HCEC 1CT (cell line): ENCODE data around the gene COL4A2.
"Not testable (repeated sequence)": the region's sequence is repeated elsewhere in the genome, so short reads cannot be mapped to it uniquely, and the experiment has no call there.

Experiments used
- DNase-seq: peaks from one replicate; pipeline ENCODE4 v3.0.0-alpha.2; 2017

Gene COL4A2

DNA sequence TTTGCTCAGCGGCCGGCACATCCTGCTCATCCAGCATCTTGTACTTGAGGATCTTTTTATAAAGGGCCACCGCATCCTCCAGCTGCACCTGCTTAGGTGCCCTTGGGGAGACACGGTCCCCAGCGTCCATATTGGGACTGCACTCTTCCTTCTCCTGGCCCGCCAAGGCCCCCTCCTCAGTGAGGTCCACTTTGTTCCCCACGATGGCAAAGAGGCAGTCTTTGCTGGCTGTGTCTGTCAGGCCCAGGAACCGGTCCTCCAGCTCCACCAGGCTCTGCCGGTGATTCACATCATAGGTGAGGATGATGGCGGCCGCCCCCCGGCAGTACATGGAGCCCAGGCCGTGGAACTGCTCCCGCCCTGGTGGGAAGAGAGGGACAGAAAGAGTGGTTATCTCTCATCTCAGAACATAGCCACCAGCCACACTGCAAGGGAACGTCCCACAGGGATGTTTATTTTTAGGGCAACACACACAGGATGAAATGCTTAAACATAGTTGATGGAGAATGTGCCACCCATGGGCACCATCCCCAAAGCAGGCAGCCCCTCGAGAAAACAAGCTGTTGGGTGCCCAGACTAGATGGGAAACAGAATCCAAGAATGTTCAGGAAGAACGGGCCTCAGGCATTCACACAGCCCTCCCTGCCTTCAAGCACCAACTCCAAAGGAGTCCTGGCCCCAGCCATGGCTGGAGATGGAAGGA lies 216.9 kb downstream of the COL4A2 start:
- DNase-seq = no peak

DNA sequence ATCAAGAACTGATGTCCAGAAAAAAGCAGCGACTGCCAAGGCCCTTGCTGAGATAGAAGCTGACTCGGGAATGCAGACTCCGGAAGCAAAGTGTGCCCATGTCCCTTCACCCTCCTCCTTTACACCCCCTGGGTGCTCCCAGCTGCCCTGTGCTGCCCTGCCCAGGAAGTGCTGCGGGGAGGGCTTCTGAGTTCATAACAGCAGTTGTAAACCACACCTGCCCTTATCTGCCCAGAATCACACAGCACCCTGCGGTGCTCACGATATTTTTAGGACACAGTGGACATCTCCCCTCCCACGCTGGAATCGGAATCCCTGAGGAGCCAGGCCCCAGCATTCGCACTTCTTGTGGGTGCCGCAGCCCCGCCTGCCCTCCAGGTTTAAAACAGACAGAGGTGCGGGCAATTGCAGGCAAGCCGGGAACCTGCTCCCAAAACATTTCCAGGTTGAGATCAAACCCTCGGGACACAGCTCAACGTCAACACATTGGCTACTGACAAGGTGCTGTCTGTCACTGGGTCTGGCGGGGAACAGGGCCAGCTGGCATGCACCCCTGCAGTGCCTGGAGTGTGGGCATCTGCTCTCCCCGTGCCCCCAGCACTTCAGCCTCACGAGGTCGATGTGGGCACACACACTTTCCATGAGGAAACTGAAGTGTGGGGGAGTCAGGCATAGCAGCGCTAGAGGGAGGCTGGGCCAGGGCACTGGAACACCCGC lies 217.6 kb downstream of the COL4A2 start:
- no peak for DNase-seq

DNA sequence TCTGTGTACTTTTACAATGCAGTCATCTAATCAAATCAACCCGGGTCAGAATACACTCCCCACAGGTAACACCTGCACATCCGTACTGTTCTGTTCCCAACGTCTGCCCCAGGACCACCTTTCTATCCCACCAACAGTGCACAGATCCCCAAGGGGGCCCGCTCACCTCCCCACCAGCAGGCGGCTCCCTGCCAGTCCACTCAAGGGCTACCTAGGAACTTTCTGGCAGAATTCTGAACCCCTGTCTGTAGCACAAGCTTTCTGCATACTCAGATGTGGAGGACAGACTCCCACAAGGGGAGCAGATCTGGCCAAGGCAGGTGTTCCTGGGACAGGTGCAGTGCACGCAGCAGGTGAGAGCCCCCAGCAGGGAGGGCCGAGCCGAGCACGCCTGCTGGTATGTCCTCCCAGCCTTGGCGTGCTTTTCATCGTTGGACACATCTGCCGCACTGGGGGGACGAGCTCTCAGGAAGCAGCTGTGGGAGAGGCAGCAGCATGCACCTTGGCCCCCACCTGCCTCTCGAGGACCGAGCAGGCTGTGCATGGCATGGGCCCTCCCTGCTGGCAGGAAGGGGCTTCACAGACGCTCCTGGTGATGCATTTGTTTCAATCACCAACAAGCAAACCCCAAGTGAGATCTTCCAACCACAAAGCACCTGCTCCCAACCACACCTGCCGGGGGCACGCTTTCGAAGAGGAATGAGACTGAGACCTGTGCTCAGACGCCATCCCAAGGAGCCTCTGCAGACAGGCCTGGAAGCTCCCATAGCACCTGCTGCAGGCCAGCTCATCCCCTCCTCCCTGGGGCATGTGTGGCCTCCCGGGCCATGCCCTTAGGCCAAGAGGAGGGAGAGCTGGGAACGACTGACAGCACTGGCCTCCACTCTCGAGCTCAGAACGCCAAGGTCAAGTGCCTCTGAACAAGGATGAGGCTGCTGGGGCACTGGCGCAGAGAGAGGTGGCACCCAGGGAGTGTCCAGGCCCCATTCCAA lies 218.5 kb downstream of the COL4A2 start:
- no peak for DNase-seq

DNA sequence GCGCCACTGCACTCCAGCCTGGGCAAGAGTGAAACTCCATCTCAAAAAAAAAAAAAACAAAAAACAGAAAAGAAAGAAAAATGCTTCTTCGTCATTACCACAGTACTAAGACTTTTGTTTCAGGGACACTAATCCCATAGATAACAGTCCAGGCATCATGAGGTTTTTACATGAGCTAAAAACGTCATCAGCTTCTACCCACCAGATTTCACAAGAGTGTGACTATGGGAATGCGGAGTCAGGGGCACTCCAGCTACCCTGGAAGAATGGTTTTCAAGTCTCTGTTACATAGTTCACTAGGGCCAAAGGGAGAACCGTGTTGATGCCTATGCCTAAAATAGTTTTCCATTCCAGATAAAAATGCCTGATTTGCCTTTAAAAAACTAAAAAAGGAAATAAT lies 221.3 kb downstream of the COL4A2 start:
- peak; percentile 9 for DNase-seq

DNA sequence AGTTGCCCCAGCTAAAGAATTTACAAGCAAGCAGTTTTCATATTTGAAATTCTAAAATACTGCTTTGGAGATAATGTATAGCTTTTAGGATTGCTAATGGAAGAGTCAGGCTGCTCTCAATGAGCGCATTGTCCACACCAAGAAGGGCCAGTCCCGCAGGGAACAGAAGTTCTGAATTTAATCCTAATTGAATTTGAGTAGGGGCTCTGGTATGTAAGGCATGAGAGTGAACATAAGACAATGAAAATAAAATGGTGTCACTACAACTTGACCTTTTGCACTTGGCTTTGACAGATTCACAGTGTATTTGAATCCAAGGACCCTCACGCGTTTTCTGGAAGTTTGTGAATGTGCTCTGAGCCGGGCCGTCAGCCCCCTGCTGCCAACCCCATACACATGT lies 221.8 kb downstream of the COL4A2 start:
- no peak for DNase-seq

DNA sequence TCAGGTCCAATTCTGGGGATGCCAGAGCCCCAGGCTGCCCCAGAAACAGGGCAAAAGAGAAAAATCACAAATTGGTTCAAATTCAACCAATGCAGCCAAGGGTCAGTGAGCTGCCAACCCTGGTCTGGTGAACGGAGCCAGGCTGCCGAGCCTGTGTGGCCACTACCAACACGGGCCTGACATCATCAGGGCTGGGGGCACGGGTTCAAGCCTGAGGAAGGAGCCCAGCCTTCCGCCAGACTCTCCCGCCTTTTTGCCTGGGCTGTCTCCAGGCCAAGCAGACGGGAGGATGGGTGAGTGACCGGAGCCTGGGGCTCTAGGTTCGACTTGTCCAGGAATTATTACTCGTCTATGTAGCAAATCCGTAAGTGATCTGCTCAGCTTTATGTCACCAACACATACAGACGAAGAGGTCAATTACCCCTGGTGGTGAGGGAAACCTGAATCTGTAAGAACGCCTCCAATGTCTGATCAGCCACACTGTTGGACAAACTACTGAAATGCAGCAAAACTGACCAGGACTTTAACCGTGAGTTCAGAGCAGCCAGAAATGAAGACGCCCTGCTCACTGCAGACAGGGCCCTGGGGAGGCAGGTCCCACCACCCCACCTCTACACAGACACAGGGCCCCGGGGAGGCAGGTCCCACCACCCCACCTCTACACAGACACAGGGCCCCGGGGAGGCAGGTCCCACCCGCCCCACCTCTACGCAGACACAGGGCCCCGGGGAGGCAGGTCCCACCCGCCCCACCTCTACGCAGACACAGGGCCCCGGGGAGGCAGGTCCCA lies 222.6 kb downstream of the COL4A2 start:
- no peak for DNase-seq

DNA sequence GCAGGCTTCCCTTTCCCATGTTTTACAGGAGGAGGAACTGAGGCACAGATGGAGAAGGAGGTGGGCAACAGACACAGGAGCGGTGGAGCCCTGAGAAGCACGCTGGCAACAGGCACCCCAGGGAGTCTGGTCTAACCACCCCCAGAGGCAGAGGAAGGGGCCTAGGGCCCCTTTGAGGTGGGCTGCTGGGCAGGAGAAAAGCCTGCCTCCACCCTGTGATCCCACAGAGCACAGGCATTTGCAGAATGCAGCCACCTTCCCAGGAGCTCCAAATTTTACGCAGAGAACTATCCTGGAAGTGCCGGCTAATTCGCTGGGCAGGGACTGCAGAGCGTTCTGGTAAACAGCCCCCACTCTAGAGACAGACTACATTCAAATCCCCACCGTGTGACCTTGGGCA lies 224.0 kb downstream of the COL4A2 start:
- no peak for DNase-seq

DNA sequence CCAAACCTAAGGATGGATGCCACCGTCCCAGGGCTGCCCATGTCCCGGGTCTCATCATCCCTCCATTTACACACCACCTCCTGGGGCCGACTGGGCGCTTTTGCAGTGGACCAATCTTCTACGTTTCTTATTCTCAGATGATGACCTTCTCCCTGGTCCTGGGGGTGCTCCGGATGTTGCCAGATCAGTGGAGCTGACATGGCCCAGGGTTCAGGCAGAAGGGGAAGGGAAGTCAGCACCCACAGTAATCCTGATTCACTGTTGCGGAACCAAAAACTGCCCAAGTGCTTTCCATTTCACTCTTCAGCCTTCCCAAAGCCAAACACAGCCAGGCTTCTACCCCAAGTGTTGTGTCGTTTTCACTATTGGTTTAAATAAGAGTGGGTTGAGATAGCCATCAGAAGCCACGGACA lies 224.6 kb downstream of the COL4A2 start:
- DNase-seq = no peak

DNA sequence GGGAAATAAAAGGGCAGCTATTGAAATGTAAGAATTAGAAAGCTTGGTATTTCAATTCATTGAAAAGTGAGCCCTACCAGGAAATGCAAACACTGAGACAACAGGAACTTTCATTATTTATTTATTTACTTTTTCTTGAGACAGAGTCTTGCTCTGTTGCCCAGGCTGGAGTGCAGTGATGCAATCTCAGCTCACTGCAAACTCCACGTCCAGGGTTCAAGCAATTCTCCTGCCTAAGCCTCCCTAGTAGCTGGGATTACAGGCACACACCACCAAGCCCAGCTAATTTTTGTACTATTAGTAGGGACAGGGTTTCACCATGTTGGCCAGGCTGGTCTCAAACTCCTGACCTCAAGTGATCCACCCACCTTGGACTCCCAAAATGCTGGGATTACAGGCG lies 225.2 kb downstream of the COL4A2 start:
- not testable (repeated sequence) for DNase-seq

DNA sequence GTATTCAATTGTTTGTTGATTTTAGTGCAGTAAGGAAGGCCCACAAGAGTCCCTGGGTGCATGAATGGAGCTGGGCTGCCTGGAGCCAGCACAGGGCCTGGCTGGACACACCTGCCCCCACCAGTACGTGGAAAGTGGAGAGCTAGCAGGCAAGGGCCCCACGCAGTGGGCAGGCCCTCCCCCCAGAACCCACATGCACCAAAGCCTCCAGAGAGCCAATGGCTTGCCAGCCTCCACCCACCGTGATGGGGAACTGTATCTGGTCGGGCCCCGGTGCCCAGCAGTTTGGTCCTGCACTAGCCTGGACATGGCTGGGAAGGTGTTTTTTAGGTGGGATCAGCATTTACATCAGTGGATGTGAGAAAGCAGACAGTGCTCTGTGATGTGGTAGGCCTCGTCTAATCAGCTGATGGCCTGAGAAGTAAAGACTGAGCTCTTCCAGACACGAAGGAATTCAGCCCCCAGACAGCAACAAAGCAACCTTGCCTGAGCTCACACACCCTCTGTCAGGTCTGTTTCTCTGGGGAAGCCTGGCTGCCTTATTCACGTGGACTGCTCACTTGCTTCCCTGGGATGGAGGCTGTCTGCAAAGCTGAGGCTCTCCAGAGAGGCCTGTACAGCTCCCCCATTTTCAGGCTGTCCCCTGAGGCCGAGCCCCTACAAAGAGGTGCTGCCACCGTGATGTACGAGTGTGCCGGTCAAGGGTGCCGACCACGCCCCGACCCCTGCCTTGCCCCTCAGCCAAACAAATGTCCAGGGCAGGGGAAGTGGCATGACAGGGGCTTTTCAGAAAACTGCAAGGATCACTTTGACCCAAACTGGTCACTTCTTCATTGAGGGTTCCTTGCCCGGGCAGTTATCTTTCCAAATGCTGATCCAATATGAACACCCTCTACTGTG lies 226.9 kb downstream of the COL4A2 start:
- DNase-seq = no peak

DNA sequence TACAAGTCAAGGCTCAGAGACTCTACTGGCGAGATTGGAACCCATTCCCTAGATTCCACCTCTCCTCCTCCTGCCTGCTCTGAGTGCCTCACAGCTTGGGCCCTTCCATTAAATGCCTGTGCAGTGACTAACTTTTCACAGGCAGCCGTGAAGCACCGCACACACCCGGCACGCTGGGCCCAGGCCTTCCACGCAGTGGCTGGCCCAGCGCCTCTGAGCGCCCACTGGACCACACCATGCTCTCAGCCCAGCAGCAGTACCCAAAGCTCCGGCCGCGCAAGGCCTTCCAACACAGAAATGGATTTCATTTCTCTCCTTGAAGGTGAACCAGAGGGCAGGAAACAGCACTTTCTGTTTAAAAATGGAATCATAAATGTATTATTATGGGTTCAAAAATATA lies 228.4 kb downstream of the COL4A2 start:
- DNase-seq = no peak

DNA sequence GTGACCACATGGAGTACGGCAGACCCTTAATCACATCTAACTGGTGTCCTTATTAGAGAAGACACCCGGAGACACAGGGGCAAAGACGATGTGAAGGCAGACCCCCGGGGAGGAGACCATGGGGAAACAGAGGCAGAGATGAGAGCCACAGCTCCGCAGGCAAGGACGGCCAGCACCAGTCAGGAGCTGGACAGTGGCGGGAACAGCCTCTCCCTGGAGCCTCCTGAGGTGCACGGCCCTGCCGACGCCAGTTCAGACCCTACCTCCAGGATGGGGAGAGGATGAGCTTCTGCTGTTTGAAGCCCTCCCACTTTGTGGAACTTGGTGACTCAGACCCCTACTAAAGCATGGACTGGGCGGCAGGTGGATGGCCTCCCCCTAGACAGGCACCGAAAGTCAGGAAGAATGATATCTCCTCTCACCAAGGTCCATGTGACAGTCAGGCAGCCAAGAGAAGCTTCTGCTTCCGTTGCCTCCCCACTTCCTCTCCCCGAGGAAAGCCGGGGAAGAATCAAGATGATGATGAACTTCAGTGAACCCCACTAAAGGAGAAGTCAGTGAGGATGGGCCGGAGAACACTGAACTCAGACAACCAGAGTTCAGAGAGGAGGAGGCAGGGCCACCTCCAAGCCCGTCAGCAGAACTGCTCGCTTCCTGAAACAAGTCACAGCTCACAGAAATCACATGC lies 229.1 kb downstream of the COL4A2 start:
- DNase-seq = no peak

DNA sequence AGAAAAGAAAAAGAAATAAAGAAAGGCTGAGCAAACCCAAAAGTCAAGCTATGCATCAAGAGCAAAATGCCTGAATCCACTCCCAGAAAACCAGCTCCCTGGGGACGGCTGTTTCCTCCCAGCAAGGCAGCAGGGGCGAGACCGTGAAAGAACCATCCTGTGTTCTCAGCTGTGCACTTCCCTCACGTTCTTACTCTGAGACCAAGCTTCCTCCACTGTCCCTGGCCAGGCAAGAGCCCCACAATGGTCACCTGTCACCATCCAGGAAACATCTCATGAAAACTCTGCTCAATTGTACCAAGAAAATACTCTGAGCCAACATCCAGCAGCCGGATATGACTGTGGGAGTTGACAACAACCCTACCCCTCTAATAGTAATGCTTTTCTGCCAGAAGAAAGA lies 231.5 kb downstream of the COL4A2 start:
- DNase-seq = no peak

DNA sequence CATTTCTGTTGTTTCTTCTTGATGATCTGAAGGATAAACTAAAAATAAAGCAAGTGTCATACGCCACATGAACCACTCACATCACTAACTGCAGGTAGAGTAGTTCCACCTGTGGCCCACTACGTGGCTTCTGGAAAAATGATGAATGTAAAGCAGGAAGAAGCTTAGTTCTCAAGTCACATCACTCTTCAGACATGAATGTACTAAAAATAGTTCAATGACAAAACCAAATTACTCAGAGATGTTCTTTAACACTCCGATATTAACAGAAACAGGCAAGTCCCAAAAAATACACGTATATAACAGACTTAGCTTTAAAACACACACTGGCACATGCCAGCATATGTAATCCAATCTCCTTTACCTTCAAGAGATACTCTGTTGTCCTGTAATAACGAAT lies 232.8 kb downstream of the COL4A2 start:
- DNase-seq = no peak

DNA sequence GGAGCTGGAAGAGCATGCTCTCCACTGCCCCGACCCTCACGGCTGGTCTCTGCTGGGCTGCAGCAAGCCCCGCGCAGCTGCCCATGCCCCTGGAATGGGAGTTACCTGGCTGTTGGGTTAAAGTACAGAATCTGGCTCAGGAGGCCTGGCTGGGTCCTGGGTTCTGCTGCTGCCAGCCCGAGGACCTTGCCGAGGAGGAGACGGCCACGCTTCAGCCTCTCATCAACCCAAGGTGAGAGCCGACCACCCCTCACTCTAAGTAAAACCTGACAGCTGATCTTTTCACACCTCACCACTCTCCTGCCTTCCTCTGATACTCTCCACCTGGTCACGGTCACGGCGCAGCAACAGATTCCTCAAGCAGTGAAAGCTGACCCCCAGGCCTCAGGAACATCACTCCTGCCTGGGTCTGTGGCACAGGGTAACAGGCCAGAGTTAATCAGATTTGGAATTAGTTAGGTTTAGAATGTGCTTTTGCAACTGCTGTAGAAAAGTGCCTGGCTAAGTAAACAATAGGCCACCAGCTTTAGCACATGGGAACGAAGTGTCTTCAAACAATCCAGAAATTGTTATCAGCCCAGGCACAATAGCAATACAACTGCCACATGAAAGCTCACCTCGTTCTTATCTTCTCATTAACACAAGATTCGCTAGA lies 233.9 kb downstream of the COL4A2 start:
- no peak for DNase-seq

DNA sequence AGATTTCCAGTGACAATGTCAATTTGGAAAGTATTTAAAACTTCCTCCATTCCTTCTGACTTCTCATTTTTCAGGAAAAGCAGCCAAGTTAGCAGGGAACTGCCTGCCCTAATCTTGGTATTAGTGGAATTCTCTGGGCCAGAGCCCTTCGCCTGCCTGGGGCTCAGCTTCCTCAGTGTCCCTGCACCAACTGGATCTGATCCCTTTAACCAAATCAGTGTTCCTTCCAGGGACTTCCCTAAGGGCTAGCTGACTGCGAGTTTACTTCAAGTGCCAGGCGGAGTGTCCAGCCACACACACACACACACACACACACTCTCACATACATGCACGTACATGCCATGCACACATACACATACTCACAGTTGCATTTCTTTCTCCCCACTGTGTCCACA lies 234.4 kb downstream of the COL4A2 start:
- no peak for DNase-seq

DNA sequence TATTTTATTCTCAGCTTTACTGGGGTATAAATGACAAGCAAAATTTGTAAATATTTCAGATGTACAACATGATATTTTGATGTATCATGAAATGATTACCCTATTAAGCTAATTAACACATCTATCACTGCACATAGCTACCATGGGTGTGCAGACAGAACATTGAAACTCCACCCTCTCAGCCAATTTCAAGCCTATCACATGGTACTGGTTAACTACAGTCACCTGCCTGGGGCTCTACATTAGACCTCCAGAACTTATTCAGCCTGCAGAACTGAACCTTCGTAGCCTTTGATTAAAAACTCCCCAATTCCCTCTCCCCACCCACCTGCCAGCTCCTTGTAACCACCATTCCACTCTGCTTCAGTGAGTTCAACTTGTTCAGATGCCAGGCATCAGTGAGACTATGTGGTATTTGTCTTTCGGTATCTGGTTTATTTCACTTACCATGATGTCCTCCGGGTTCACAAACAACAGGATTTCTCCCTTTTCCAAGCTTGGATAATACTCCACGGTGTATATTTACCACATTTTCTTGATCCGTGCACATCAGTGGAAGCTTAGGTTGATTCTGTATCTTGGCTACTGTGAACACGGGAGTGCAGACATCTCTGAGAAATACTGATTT lies 235.2 kb downstream of the COL4A2 start:
- no peak for DNase-seq

DNA sequence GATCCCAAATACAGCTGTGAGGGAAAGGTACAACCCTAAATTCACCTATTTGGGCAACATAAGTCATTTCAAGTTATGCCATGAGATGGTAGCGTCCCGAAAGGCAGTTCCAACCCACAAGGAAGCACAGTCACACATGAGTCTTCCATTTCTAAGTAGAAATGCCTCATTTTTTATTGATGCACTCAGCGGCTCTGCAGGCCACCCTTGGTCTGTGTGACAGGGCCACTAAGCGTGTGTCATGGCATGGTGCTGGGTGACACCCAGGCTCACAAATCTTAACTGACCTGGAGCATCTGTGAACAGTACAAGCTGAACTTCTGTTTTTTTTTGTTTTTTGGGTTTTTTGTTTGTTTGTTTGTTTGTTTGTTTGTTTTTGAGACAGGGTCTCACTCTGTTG lies 239.3 kb downstream of the COL4A2 start:
- DNase-seq = no peak

DNA sequence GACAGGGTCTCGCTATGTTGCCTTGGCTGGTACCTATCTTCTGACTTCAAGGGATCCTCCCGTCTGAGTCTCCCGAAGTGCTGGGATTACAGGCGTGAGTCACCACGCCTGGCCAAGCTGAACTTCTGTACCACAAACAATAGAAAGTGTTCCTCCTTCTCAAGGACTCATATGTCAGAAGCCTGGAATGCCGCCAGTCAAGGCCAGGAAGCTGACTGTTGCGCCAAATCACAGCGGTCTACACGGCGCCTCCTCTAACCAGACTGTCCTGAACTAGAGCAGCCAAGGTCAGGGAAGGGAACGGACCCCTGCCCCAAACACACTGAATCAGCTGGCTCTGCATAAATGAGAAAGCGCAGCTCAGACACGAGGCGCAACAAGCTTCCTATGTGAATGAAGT lies 239.8 kb downstream of the COL4A2 start:
- DNase-seq = peak; percentile 87
